Left renal pelvis (tissue), 4 donors: ENCODE results near the gene PRMT1. TPM values are rescaled to one million over a fixed set of nuclear protein-coding genes. Genes with fewer than 3 reads are reported as not detected.

Experiments
- DNase-seq, 4 donors: peaks; one replicate each; pipeline ENCODE4 v3.0.0-alpha.2; 2013; ENCODE audit warnings: low read depth in 4 of 4, low spot score in 3 of 4
- polyA plus RNA-seq, 4 donors: library from polyadenylated mRNA; unstranded; fragments of 120-200 nt; gene quantifications; one replicate each; pipeline ENCODE4 v1.2.1, GENCODE V29; 2013; ENCODE audit not compliant: insufficient read length in 4 of 4

Gene PRMT1
- polyA plus RNA-seq, 4 donors: 161 to 255 (median 205) TPM

- DNase-seq: no peak
Measured at GRCh38 chr19:49687566-49688316, 10.7 kb downstream of the PRMT1 start.

DNA sequence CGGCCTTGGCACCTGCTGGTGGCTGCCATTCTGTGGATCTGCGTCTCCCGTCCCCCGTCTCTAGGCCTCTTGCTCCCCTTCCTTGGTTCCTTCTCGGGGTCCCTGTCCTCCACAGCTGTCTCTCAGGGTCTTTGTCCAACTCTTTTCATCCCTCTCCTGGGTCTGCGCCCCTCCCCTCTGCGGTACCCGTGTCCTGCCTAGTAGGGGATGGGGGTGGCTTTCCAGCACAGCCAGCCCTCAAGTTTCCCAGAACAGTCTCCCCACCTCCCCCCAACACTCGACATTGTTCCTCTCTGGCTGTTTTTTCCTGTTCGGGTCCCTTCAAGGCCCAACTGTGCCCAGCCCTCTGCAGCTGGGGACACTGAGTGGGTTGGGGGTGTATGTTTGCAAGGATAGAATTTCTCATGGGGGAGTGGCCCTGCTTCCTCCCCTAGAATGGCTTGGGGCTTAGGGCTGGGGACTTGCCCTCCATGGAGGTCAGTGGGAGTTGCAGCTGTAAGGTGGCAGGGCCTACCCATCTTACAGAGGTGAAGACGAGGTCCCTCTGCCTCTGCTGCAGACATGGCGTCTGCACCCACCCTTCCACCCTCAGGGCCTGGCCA is 11.6 kb downstream of the PRMT1 start:
- DNase-seq: no peak

GRCh38 chr19:49689133-49690078 is 12.3 kb downstream of the PRMT1 start, which contains the start of gene ADM5:
Gene ADM5, plus strand, starts transcription at chr19:49689594. Its CDS starts 244 bp downstream, at chr19:49689838.
- no peak for DNase-seq

GRCh38 chr19:49690079-49690655 is 13.1 kb downstream of the PRMT1 start:
- DNase-seq: no peak

DNA sequence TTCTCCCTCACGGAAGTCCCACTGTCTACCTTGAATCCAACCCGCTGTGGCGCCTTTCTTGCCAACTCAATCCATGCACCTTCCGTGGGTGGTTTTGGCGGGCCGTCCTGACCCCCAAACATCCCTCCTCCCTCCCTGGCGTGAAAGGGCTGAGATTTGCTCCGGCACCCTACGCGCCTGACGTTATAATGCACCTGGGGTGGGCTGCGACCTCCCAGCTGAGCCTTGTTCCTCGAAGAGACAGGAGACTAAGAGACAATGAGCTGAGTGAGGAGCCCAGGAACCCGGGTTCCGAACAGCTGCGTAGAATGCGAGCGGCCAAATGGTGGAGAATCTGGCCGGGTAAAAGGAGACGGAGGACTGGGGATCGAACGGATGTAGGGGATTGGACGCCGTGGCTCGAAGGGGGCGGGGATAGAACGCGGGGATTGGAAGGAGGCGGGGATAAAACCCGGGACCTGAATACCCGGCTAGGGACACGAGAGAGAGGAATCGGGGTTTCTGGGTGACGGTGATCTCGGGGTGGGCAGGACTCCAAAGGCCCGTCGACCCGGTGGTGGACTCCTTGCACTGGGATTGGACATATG is 13.7 kb downstream of the PRMT1 start, which contains the start of gene CPT1C:
Gene CPT1C (plus strand): TSS at position 461 of the 587 bp plus-strand sequence. CDS start 1,137 bp downstream, outside the sequence.
- peak in 1 of 4 donors; percentile 38 for DNase-seq

GRCh38 chr19:49691243-49692146 is 14.4 kb downstream of the PRMT1 start:
- peak in 1 of 4 donors; percentile 46 for DNase-seq

GRCh38 chr19:49692147-49692506 is 15.1 kb downstream of the PRMT1 start:
- DNase-seq: no peak

DNA sequence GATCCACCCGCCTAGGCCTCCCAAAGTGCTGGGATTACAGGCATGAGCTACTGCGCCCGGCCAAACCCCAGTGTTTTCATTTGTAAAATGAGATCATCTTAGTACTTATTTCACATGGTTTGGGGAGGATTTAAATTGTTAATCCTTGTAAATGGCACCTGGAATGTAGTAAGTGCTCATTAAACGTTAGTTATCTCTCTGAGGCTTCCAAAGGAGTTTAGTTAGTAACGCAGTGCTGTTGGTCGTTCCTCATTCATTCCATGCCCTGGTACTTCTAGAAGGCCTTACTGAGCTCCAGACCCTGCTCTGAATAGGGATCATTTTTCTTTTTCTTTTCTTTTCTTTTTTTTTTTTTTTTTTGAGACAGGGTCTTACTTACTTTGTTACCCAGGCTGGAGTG is 19.0 kb downstream of the PRMT1 start:
- no peak for DNase-seq

DNA sequence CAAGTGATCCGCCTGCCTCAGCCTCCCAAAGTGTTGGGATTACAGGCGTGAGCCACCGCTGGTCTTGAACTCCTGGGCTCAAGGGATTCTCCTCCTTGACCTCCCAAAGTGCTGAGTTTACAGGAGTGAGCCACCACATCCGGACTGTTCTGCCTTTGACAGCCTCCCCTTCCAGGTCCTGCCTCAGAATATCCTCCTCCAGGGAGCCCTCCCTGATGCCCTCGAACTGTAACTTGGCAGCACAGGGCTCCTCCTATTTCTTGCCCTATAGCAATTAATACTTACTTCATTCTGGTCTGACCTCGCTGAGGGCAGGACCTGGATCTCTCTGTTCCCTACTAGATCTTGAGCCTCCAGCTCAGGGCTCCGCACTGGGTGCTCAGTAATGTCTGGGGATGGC is 19.8 kb downstream of the PRMT1 start:
- no peak for DNase-seq

DNA sequence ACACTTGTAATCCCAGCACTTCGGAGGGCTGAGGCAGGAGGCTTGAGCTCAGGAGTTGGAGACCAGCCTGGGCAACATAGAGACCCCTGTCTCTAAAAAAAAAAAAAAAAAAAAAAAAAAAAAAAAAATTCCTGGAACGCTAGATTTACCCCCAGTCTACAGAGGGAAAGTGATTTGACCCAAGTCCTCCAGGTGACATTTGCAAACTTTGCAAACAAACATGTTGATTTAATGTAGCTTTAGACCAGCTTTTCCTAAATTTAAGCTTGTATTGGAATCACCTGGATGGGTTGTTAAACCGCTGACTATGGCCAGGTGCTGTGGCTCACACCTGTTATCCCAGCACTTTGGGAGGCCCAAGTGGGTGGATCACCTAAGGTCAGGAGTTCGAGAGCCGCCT is 22.3 kb downstream of the PRMT1 start:
- DNase-seq: no peak

DNA sequence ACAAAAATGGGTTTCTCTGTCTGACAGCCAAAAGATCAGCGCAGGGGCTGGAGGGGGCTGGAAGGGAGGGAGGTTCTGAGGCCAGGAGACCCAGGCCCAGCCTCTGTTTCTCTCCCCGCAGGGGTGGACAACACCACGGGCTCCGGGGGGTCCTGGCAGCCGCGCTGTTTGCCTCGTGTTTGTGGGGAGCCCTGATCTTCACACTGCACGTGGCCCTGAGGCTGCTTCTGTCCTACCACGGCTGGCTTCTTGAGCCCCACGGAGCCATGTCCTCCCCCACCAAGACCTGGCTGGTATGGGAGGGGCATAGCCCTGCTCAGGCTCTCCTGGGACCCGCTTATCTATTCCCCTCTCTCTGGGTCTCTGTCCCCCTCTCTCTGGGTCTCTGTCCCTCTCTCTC is 23.5 kb downstream of the PRMT1 start:
- no peak for DNase-seq

- no peak for DNase-seq
Measured at GRCh38 chr19:49701271-49701786, 24.3 kb downstream of the PRMT1 start.

GRCh38 chr19:49704888-49705642 is 28.0 kb downstream of the PRMT1 start:
- DNase-seq: no peak

DNA sequence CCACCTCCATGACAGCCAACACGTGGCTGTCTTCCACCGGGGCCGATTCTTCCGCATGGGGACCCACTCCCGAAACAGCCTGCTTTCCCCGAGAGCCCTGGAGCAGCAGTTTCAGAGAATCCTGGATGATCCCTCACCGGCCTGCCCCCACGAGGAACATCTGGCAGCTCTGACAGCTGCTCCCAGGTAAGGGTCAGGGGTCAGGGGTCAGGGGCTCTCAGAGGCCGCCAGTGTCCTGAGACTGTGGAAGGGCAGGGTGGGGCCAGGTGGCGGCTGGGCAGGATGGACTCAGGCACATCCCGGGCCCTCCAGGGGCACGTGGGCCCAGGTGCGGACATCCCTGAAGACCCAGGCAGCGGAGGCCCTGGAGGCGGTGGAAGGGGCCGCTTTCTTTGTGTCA is 28.8 kb downstream of the PRMT1 start:
- DNase-seq: no peak

DNA sequence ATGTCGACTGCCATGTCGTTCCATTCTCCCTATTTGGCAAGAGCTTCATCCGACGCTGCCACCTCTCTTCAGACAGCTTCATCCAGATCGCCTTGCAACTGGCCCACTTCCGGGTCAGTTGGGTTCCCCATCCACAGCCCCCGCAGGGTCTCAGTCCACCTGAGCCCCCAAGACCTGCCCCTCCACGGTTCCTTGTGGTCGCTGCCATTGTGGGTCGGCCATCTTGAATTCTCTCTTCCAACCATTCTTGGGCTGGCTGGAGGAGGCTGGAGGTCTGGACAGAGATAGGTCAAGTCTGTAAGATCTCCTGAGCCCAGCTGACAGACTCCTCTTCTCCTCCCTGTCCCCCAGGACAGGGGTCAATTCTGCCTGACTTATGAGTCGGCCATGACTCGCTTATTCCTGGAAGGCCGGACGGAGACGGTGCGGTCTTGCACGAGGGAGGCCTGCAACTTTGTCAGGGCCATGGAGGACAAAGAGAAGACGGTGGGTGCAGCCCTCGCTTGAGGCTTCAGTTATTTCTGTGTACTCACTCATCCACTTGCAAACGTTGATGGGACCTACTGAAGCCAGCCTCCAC is 33.4 kb downstream of the PRMT1 start:
- no peak for DNase-seq

- no peak for DNase-seq
Measured at GRCh38 chr19:49712397-49712859, 35.4 kb downstream of the PRMT1 start.

- no peak for DNase-seq
Measured at GRCh38 chr19:49713236-49713845, 36.3 kb downstream of the PRMT1 start.
